ENCODE data around the gene NELFCD. TPM values are rescaled to one million over a fixed set of nuclear protein-coding genes. Genes with fewer than 3 reads are reported as not detected.
"Not testable (repeated sequence)": the region's sequence is repeated elsewhere in the genome, so short reads cannot be mapped to it uniquely, and the experiment has no call there.

NELFCD gene
- total RNA-seq, 1 experiment from 2014 or later: 64.8 TPM

DNA sequence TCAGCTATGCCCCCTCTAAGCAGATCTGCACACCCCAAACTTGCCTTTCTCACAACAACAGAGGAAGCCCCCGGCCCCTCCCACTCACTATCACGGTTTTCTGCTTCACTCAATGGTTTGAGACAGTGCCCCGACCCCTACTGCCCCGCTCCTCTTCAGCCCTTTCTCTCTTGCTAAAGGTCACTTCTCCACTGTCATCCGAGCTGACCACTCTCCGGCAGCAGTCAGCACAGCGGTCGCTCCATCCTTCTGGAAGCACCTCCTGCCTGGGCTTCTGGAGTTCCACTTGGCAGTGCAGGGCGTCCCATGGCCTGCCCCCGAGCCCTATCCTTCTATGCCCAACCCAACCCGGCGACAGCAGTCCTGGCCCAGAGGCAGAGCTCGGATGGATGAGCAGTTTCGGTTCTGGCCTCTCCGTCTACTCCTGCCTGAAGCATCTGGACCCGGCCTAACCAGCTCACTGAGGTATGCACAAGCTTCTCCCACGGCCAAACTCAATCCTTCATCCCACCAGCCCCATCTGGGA is 21.9 kb downstream of the NELFCD start:
- no peak for DNase-seq (ENCODE audit: low read depth)
- in situ Hi-C loops (cut with HindIII; ENCODE audit: low pct_unique_long_range_greater_than_20kb, low sequenced_read_pairs): no loop called here

DNA sequence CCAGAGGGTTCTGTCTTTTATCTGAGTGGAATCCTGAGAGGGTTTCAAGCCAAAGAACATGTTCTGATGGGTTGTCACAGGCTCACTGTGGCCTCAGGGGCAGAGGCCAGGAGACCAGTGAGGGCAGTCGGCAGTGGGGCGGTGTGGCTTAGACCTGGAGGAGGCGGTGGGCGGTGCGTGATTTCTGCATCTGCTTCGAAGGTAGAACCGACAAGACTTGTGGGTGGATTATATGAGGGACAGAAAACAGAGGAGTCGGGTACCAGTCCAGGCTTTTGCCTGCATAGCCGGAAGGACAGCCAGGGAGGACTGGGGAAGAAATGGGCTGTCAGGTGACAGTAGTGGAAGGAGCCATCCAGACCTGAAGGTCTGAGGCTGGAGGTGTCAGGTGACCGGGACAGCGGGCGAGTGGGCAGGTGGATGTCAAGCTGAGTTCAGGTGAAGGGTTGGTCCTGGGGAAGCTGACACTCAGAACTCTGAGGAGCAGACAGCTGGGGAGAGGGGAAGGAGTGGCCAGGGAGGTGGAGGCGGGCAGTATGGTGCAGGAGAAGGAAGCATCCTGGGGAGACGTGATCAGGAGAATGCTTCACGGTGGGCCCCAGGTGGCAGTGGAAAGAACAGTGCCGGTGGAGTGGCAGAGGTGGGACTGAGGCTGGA is 22.9 kb downstream of the NELFCD start:
- in situ Hi-C loops (cut with HindIII; ENCODE audit: low pct_unique_long_range_greater_than_20kb, low sequenced_read_pairs): no loop called here

DNA sequence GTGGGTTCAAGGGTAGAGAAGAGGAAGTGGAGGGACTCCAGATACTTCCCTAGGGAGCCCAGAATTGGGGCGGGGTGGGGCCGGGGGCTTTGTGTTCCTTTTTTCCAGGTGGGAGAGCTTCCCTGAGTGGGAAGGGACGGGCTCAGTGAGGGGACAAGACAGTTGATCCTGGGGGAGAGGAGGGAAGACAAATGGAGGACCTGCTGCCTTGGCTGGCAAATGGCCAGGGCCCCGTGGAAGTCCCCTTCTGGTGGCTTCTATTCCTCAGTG is 23.4 kb downstream of the NELFCD start:
- in situ Hi-C loops (cut with HindIII; ENCODE audit: low pct_unique_long_range_greater_than_20kb, low sequenced_read_pairs): no loop called here

More for the DNA sequence above, 22.9 kb downstream of the NELFCD start:
- no peak for DNase-seq (ENCODE audit: low read depth)

DNA sequence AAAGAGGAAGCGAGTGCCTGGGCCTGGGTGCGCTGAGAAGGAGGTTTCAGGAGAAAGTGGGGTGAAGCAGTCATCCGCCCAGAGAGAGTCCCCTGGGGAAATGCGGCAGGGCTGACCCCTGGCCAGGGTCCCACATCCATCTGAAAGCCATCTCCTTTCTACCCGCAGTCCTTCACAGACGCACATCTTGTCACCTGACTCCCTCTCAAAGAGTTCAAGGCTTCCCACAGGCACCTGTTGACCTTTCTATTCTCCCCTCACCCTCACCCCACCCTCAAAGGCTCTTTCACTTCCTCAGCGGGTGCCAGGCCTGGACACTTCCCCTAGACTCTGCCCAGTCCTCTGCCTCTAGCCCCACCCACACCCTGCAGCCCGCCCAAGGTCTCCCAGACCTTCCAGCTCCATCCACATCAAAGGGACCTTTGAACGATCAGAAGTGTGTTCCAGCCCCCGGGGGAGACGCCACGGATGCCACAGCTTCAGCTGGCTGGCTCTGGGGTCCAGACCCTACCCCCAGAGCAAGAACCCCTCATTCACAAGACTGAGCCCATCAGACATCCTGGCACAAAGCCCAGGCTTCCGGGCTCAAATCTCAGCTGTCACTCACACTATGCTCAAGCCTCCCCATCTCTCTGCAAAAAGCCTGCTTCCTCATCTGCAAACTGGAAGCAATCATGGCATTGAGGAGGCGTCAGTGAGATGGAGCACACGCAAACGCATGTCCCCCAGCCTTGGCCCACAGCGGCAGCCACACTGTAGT is 23.9 kb downstream of the NELFCD start:
- no peak for DNase-seq (ENCODE audit: low read depth)
- in situ Hi-C loops (cut with HindIII; ENCODE audit: low pct_unique_long_range_greater_than_20kb, low sequenced_read_pairs): no loop called here

More for the DNA sequence above, 23.4 kb downstream of the NELFCD start:
- no peak for DNase-seq (ENCODE audit: low read depth)

DNA sequence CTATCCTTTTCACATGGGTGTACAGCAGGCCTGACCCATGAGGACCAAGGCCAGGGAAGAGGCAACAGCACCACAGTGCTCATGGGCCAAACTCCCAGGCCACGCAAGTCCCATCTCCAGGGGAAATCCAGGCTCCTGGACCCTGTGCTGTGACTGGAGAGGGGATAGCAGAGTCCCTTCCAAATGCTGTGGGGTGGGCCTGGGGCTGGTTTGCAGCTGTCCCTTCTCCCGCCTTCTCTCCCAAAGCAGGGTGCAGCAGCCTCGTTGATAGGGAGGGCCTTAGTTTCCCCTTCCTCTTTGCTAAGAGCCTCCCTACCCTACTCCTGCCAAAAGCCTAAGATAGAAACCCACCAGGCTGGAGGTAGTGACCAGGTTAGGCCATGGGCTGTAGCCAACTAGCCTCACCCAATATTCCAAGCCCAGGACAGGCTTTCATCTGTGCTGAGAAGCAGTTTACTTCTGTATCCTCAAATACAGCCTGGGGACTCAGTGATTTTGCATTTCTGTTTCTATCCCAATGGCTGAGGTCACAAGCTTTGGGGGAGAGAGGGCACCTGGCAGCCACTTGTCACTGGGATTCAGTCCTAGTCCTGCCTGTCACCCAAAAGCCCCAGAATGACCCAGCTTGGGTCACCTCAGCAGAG is 24.6 kb downstream of the NELFCD start:
- no peak for DNase-seq (ENCODE audit: low read depth)

GRCh38 chr20:59006167-59006863 is 25.3 kb downstream of the NELFCD start:
- in situ Hi-C loops (cut with HindIII; ENCODE audit: low pct_unique_long_range_greater_than_20kb, low sequenced_read_pairs): no loop called here
- no peak for DNase-seq (ENCODE audit: low read depth)

More for the DNA sequence above, 24.6 kb downstream of the NELFCD start:
- in situ Hi-C loops (cut with HindIII; ENCODE audit: low pct_unique_long_range_greater_than_20kb, low sequenced_read_pairs): no loop called here

DNA sequence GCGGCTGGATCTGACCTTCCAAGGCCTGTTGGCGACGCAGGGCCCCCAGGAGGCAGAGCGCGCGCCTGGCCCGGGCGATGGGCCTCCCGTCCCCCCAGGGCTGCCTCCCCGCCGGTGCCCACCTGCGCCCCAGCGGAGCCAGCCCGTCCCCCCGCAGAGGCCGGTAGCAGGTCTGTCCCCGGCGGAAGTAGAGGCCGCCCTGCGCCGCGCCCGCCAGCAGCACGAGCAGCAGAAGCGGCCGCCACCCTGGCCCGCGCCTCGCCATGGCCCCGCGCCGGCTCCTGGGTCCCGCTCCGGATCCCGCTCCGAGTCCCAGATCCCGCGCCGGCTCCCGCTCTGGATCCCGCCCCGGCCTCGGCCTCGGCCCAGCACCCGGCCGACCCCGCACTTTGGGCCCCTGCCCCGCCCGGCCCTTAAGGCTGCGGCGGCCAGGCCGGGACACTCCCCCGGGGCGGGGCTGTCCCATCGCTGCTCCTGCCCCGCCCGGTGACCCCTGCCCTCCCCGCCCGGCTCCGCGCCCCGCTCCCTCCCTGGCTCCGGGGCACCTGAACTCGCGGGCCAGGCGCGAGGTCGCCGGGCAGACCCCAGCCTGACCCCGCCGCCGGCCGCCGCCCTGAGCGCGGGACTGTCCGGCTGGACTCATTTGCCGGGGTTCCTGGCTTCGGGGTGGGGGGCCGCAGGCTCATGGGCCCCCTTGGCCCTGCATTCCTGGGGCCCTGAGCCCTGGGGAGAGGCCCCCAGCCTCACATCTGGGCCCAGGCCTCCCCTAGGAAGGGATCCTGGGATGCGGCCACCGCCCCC is 26.0 kb downstream of the NELFCD start, which contains the start of gene CTSZ:
Gene CTSZ, minus strand, starts transcription at position 391 of the 801 bp plus-strand sequence. Its CDS starts 126 bp downstream, at position 265.
- DNase-seq (ENCODE audit: low read depth): peak; percentile 56
- in situ Hi-C loops (cut with HindIII; ENCODE audit: low pct_unique_long_range_greater_than_20kb, low sequenced_read_pairs): no loop called here

GRCh38 chr20:59007665-59008511 is 26.8 kb downstream of the NELFCD start:
- in situ Hi-C loops (cut with HindIII; ENCODE audit: low pct_unique_long_range_greater_than_20kb, low sequenced_read_pairs): no loop called here
- DNase-seq (ENCODE audit: low read depth): no peak

DNA sequence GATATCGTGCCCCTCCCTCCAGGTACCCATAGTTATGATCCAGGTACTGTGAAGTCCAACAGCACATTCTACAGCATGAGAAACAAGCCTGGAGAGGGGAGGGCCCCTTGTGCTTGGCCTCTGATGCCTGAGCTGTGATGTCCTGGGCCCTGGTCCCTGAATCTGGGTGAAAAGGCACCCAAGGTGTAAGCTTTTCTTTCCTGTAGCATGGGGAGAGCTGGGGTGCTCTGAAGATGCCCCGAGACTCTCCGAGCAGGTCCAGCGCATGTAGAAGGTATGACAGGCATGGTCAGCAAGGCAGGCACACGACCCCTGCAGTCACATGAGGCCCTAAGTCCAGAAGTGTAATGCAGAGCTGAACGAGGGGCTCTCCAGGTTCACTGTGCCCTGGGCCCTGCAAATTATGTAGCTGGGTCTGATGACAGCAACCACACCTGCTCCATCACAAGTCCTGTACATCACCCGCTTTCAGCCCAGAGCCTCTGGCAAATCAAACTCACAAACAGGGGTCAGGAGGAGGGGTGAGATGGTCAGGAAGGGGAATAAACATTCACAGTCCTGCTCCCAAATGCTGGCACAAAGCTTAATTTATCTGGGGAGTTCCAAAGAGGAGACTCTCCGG is 27.8 kb downstream of the NELFCD start:
- in situ Hi-C loops (cut with HindIII; ENCODE audit: low pct_unique_long_range_greater_than_20kb, low sequenced_read_pairs): no loop called here
- no peak for DNase-seq (ENCODE audit: low read depth)

DNA sequence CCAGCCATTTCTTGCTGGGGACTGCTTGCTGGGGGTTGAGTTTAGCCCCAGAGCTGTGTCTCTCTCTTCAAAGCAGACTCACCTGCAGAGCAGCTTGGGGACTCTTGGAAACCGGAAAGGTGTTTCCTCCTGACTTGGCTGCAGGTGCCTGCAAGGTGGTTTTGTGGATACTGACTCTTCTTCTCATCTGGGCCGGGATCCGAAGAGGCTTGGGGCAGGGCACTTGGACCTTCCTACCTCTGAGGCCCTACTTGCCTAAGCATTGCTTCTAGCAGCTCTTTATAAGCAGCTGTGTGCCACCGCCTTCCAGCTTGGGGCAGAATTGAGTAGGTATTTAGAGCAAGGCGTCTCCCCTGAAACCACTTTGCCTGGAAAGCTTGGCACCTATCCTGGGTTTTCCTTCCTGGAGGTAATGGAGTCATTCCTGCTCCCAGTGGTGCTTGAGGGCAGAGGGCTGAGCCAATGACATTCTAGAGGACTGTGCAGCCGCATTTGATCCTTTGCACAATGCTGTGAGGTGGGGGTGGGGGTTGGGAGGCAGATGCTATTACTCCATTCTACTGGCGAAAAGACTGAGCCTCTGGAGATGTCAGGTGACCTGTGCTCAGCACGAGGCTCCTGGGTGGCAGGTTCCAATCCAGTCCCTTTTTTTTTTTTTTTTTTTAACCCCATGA is 29.4 kb downstream of the NELFCD start:
- in situ Hi-C loops (cut with HindIII; ENCODE audit: low pct_unique_long_range_greater_than_20kb, low sequenced_read_pairs): no loop called here
- no peak for DNase-seq (ENCODE audit: low read depth)

GRCh38 chr20:59010995-59011873 is 30.2 kb downstream of the NELFCD start:
- no peak for DNase-seq (ENCODE audit: low read depth)
- in situ Hi-C loops (cut with HindIII; ENCODE audit: low pct_unique_long_range_greater_than_20kb, low sequenced_read_pairs): no loop called here

- DNase-seq (ENCODE audit: low read depth); in situ Hi-C loops (cut with HindIII; ENCODE audit: low pct_unique_long_range_greater_than_20kb, low sequenced_read_pairs): not testable (repeated sequence)
Measured at GRCh38 chr20:59011874-59012157, 30.8 kb downstream of the NELFCD start.

DNA sequence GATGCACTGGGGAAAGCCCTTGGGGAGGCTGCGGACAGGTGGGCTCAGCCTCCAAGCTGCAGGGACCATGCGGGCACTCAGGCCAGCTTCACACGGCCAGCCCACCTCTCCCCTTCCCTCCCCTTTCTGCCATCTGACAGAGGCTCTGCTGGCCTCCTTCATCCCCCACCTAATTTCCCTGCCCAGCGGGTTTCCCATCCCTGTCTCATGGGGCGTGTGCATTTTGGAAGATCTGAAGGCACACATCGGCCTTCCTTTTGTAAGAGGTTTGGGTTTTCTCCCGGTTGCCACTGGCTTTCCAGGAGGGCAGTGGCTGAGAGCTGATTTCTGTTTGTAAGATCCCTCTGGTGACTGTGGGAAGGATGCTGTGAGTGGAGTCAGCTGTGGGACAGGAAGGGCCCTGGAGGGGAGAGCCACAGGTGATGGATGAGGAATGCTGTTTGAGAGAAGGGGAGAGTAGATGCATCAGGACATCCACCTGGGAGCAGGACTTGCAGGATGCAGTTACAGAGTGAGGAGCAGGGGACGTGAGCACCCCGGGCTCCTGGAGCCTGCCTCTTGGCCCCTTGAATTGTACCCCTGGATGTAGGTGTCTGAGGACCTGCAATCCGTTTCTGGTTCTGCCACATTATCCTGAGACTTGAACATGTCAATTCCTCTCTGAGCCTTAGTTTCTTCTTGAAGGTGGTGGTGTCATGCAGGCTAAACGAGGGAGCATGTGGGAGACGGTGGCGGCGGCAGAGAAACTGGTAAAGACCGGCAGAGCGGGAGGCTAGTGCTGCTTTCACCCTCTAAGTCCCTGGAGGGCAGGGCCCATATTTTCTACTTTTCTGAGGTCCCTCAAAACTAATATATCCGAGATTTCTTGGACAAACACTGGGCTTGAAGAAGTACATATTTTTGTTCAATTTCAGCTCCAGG is 32.2 kb downstream of the NELFCD start:
- no peak for DNase-seq (ENCODE audit: low read depth)
- in situ Hi-C loops (cut with HindIII; ENCODE audit: low pct_unique_long_range_greater_than_20kb, low sequenced_read_pairs): no loop called here

- DNase-seq (ENCODE audit: low read depth): no peak
- in situ Hi-C loops (cut with HindIII; ENCODE audit: low pct_unique_long_range_greater_than_20kb, low sequenced_read_pairs): no loop called here
Measured at GRCh38 chr20:59013959-59014608, 33.0 kb downstream of the NELFCD start.
